Stimulated activated CD8-positive, alpha-beta memory T cell treated with anti-CD3 and anti-CD28 coated beads, Interleukin-7, amount 100 ng/mL, for 4 hours (primary cell): ENCODE data around the gene MAML2.
"Not testable (repeated sequence)": the region's sequence is repeated elsewhere in the genome, so short reads cannot be mapped to it uniquely, and the experiment has no call there.

Experiments used
- DNase-seq, 2 donors: peaks; one replicate each; pipeline ENCODE4 v3.0.0-alpha.2; 2020; ENCODE audit warnings: low read depth in 2 of 2

MAML2 gene

GRCh38 chr11:96271352-96271751, 71.6 kb downstream of the MAML2 start:
- not testable (repeated sequence) for DNase-seq

- not testable (repeated sequence) for DNase-seq
Observed at GRCh38 chr11:96268527-96268926, 74.5 kb downstream of the MAML2 start.

- DNase-seq = peak; percentile 38 to 55
Observed at GRCh38 chr11:96267496-96268032, 75.4 kb downstream of the MAML2 start.

- DNase-seq = no peak
Observed at GRCh38 chr11:96267001-96267495, 75.9 kb downstream of the MAML2 start.

GRCh38 chr11:96265972-96266371, 77.0 kb downstream of the MAML2 start:
- DNase-seq = no peak

GRCh38 chr11:96265220-96265737, 77.7 kb downstream of the MAML2 start:
- no peak for DNase-seq

GRCh38 chr11:96264364-96264763, 78.6 kb downstream of the MAML2 start:
- no peak for DNase-seq

- DNase-seq = no peak
Observed at GRCh38 chr11:96263238-96263763, 79.7 kb downstream of the MAML2 start.

- no peak for DNase-seq
Observed at GRCh38 chr11:96260532-96260931, 82.5 kb downstream of the MAML2 start.

- no peak for DNase-seq
Observed at GRCh38 chr11:96260067-96260511, 82.9 kb downstream of the MAML2 start.

GRCh38 chr11:96259134-96259830, 83.7 kb downstream of the MAML2 start:
- DNase-seq = no peak

- peak in 1 of 2 donors; percentile 15 for DNase-seq
Observed at GRCh38 chr11:96257972-96258934, 84.7 kb downstream of the MAML2 start.

GRCh38 chr11:96257036-96257435, 86.0 kb downstream of the MAML2 start:
- DNase-seq = no peak

GRCh38 chr11:96256215-96257011, 86.6 kb downstream of the MAML2 start:
- no peak for DNase-seq

- no peak for DNase-seq
Observed at GRCh38 chr11:96254854-96255253, 88.1 kb downstream of the MAML2 start.

- DNase-seq = peak in 1 of 2 donors; percentile 8
Observed at GRCh38 chr11:96254087-96254486, 88.9 kb downstream of the MAML2 start.

GRCh38 chr11:96246718-96247552, 96.1 kb downstream of the MAML2 start:
- no peak for DNase-seq

GRCh38 chr11:96242971-96243647, 99.9 kb downstream of the MAML2 start:
- DNase-seq = peak; percentile 47 to 58

- no peak for DNase-seq
Observed at GRCh38 chr11:96242191-96242847, 100.7 kb downstream of the MAML2 start.
